Smooth muscle cell (in vitro differentiated cells): ENCODE data around the gene NYAP2. TPM values are rescaled to one million over a fixed set of nuclear protein-coding genes. Genes with fewer than 3 reads are reported as not detected.

Source experiments
- DNase-seq: peaks from one replicate; lab custom pipeline; 2025; ENCODE audit not compliant: unreplicated experiment; lab: John Stamatoyannopoulos, UW
- H2AFZ ChIP-seq: fragments of 200-600 bp; sonication (generic); 2 replicates; pipeline ENCODE4 v1.6.0; 2016; ENCODE audit warnings: antibody characterized with exemption, low read depth, mild to moderate bottlenecking
- H3F3A ChIP-seq: fragments of 200-600 bp; sonication (generic); 2 replicates; pipeline ENCODE4 v1.6.0; 2017; ENCODE audit warnings: antibody characterized with exemption, low read depth
- H3K27ac ChIP-seq: fragments of 200-600 bp; sonication (generic); 2 replicates; pipeline ENCODE4 v1.5.1; 2016; ENCODE audit warnings: low read depth, mild to moderate bottlenecking
- H3K27me3 ChIP-seq: fragments of 200-600 bp; sonication (generic); 2 replicates; pipeline ENCODE4 v1.6.1; 2016; ENCODE audit warnings: low read depth, mild to moderate bottlenecking
- H3K36me3 ChIP-seq: fragments of 200-600 bp; sonication (generic); 2 replicates; pipeline ENCODE4 v1.5.1; 2016; ENCODE audit warnings: low read depth
- H3K4me1 ChIP-seq: fragments of 200-600 bp; sonication (generic); 2 replicates; pipeline ENCODE4 v1.5.1; 2016; ENCODE audit warnings: low read depth
- H3K4me2 ChIP-seq: fragments of 200-600 bp; sonication (generic); 2 replicates; pipeline ENCODE4 v1.6.0; 2016; ENCODE audit warnings: mild to moderate bottlenecking
- H3K4me3 ChIP-seq: fragments of 200-600 bp; sonication (generic); 2 replicates; pipeline ENCODE4 v1.5.1; 2016; ENCODE audit warnings: mild to moderate bottlenecking
- H3K79me2 ChIP-seq: fragments of 200-600 bp; sonication (generic); 2 replicates; pipeline ENCODE4 v1.6.0; 2016; ENCODE audit warnings: low read depth, mild to moderate bottlenecking
- H3K9ac ChIP-seq: fragments of 200-600 bp; sonication (generic); 2 replicates; pipeline ENCODE4 v1.6.0; 2016; ENCODE audit warnings: low read depth
- H3K9me3 ChIP-seq: fragments of 200-600 bp; sonication (generic); replicated peaks from 2 replicates; pipeline ENCODE4 v1.5.1; 2016; ENCODE audit warnings: low read depth
- H4K20me1 ChIP-seq: fragments of 200-600 bp; sonication (generic); 2 replicates; pipeline ENCODE4 v1.6.0; 2016; ENCODE audit warnings: low read depth
- CTCF ChIP-seq: fragments of 200-600 bp; sonication (generic); IDR thresholded peaks from 2 replicates; pipeline ENCODE4 v1.5.1; 2017; ENCODE audit warnings: borderline replicate concordance, mild to moderate bottlenecking, antibody characterized with exemption; ENCODE audit not compliant: insufficient read depth, poor library complexity, severe bottlenecking
- WGBS: methylation state at CpG from one replicate; pipeline ENCODE4 v1.1.7; 2016; ENCODE audit warnings: low lambda C conversion rate; 5-methylcytosine and 5-hydroxymethylcytosine counted together
- polyA plus RNA-seq: library from polyadenylated mRNA; unstranded; fragments of >200 nt; fragmentation: Nextera tagmentation; extraction: Ambion mirVana; gene quantifications from 2 replicates; pipeline ENCODE4 v1.2.1, GENCODE V29; 2016
- total RNA-seq: library from RNA; depleted of rRNA; stranded (reverse); fragments of >200 nt; gene quantifications from 2 replicates; pipeline ENCODE4 v1.2.3, GENCODE V29; 2014

Gene NYAP2
- total and polyA plus RNA-seq, 2 experiments from 2014 or later, result not detected

GRCh38 chr2:225599856-225600255, 200.3 kb downstream of the NYAP2 start:
- peaks cover 5% of the 10 kb centered on the region for H3K4me1 ChIP-seq
- no peaks in the 10 kb centered on the region for H3K36me3 ChIP-seq
- no peaks in the 10 kb centered on the region for H3K9me3 ChIP-seq
- H3K9ac ChIP-seq, result no peak overlapping the region
- DNase-seq, result no peak
- H2AFZ ChIP-seq, result no peak overlapping the region
- TF ChIP-seq CTCF, result no peak
- no peaks in the 10 kb centered on the region for H4K20me1 ChIP-seq
- H3K27me3 ChIP-seq, result no peaks in the 10 kb centered on the region
- WGBS, result 83% methylated on average over 1 of the region's 1 CpG
- no peak overlapping the region for H3K4me3 ChIP-seq
- no peaks in the 10 kb centered on the region for H3K79me2 ChIP-seq
- no peak overlapping the region for H3K27ac ChIP-seq
- H3K4me2 ChIP-seq, result no peak overlapping the region
- H3F3A ChIP-seq, result no peaks in the 10 kb centered on the region

- Histone ChIP-seq H2AFZ (no peak overlapping the region), H3K4me1 (peaks cover 5% of the 10 kb centered on the region), H3K9ac (no peak overlapping the region), H3K4me2 (no peak overlapping the region), H3K79me2 (no peaks in the 10 kb centered on the region), H3K4me3 (no peak overlapping the region), H3K27ac (no peak overlapping the region), H3K9me3 (no peaks in the 10 kb centered on the region), H4K20me1 (no peaks in the 10 kb centered on the region), H3F3A (no peaks in the 10 kb centered on the region), H3K27me3 (no peaks in the 10 kb centered on the region), H3K36me3 (no peaks in the 10 kb centered on the region)
- TF ChIP-seq CTCF, result no peak
- DNase-seq, result no peak
These were observed 200.9 kb downstream of the NYAP2 start for GRCh38 chr2:225600444-225600843.

DNA sequence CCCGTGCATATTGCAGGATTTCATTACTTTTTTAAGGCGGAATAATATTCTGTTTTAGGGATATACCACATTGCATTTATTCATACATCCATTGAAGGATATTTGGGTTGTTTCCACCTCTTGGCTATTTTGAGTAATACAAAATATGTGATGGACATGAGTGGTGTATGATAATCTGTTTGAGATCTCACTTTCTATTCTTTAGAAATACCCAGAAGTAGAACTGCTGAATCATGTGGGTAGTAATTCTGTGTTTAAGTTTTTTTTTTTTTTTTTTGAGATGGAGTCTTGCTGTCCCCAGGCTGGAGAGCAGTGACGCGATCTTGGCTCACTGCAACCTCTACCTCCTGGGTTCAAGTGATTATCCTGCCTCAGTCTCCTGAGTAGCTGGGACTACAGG, 201.4 kb downstream of the NYAP2 start:
- Histone ChIP-seq H3F3A (no peaks in the 10 kb centered on the region), H2AFZ (no peak overlapping the region), H3K4me3 (no peak overlapping the region), H3K36me3 (no peaks in the 10 kb centered on the region), H3K9ac (no peak overlapping the region), H3K4me1 (peaks cover 5% of the 10 kb centered on the region), H3K4me2 (no peak overlapping the region), H3K9me3 (no peaks in the 10 kb centered on the region), H3K79me2 (no peaks in the 10 kb centered on the region), H3K27me3 (no peaks in the 10 kb centered on the region), H4K20me1 (no peaks in the 10 kb centered on the region), H3K27ac (no peak overlapping the region)
- WGBS, result 95% methylated on average over 4 of the region's 4 CpGs
- no peak for TF ChIP-seq CTCF
- DNase-seq, result no peak

- Histone ChIP-seq H2AFZ (no peak overlapping the region), H3F3A (no peaks in the 10 kb centered on the region), H3K4me2 (no peak overlapping the region), H4K20me1 (no peaks in the 10 kb centered on the region), H3K36me3 (no peaks in the 10 kb centered on the region), H3K79me2 (no peaks in the 10 kb centered on the region), H3K27me3 (no peaks in the 10 kb centered on the region), H3K9ac (no peak overlapping the region), H3K9me3 (no peaks in the 10 kb centered on the region), H3K4me1 (peaks cover 5% of the 10 kb centered on the region), H3K4me3 (no peak overlapping the region), H3K27ac (no peak overlapping the region)
- DNase-seq, result no peak
- TF ChIP-seq CTCF, result no peak
- WGBS, result 79% methylated on average over 4 of the region's 4 CpGs
These were observed 202.7 kb downstream of the NYAP2 start for GRCh38 chr2:225602205-225602604.
